Epidermal melanocyte (primary cell): ENCODE measurements around the gene SLC25A33.
"Not testable (repeated sequence)": the region's sequence is repeated elsewhere in the genome, so short reads cannot be mapped to it uniquely, and the experiment has no call there.

Source experiments
- DNase-seq: peaks from one replicate; pipeline ENCODE4 v3.0.0; 2011; ENCODE audit warnings: low spot score; ENCODE audit not compliant: insufficient read length

The SLC25A33 gene

GRCh38 chr1:9539165-9539828, at the start of gene SLC25A33:
Gene SLC25A33 (plus strand): TSS chr1:9539465. CDS start chr1:9539692, 227 bp downstream.
- peak; percentile 91 for DNase-seq

DNA sequence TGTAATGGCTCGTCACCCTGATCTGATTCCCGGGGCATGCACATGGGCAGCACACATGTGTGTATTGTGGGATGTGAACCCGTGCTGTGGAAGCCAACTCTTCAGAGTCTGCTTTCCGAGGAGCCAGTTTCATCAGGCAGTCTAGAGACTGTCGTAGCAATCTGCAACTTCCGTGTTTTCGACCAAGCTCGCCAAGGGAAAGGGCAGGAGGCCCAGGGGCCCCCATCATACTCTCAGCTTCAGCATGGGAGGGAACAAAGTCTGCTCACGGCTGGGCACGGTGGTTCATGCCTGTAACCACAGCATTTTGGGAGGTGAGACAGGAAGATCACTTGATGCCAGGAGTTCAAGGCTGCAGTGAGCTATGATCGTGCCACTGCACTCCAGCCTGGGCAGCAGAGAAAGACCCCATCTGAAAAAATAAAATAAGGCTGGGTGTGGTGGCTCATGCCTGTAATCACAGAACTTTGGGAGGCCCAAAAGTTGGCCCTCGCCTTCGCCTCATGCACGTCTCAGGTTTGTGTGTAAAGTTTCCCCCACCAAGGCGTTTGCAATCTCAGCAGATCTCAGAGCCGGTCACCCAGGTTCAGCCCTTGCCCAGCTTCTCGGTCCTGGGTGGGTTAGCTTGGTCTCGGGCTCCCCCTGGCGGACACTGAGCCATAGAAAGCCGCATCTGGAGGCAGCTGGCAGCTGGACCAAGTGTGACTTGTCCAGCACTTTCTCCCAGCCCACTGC, 48.5 kb upstream of the SLC25A33 start:
- DNase-seq = peak; percentile 69

DNA sequence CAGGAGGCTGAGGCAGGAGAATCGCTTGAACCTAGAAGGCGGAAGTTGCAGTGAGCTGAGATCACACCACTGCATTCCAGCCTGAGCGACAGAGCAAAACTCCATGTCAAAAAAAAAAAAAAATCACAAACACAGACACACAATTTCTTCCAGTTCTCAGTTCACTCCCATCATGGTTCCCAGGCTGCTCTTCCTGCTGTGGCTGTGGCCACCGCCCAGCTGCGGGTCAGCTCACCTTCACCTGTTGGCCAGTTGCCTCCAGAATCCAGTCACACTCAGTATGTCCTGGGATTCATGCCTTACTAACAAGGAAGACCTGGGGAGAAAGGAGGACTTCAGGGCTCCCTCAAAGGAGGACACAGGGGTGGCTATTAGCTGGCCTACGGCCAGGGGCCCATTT, 45.9 kb upstream of the SLC25A33 start:
- no peak for DNase-seq

DNA sequence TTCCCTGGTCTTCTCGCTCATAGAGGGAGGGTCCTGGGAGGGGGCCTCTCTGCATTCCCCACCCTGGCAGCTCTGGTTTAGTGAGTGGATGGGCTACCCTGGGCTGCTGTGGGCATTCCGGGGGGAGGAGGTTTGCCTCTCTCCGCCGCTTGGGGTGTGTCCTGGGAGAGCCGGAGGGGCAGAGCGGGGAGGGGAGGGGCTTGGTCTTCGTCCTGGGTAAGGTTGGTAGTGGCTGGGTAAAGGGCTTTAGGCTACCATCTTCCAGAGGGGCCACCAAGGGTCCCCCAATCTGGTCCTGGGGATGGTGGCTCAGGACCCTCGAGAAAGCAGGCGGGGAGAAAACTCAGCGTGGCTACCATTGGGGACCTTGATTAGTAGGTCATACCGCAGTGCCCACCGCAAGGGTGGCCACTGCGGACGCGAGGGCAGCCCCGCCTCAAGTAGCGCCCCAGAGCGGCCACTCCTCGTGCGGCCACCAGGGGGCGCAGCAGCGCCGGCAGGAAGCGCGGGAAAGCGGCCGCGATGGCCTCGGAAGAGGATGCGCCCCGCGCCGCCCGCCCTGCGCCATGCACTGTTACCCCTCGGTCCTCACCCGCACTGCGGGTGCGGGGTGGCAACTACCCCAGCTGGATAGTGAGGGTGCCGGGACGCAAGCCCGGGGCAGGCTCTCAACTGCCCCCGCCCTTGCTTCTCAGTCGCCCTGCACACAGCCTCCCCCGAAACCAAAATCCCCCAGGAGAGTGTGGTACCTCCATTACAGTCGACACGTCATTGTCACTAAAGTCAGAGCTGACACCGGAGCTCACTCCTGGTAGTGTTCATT, 44.1 kb upstream of the SLC25A33 start:
- peak; percentile 27 for DNase-seq

DNA sequence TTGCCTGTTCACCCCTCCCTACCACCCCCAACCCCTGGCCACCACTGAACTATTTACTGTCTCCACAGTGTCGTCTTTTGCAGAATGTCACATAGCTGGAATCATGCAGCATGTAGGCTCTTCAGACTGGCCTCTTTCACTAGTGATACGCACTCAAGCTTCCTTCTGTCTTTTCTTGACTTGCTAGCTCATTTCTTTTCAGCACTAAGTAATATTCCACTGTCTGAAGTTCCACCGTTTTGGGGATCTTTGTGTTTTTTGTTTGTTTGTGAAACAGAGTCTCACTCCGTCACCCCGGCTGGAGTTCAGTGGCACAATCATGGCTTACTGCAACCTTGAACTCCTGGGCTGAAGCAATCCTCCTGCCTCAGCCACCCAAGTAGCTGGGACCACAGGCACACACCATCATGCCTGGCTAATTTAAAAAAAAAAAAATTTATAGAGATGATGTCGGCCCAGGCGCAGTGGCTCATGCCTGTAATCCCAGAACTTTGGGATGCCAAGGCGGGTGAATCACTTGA, 43.4 kb upstream of the SLC25A33 start:
- DNase-seq = no peak

- no peak for DNase-seq
Measured at GRCh38 chr1:9500756-9501754, 38.2 kb upstream of the SLC25A33 start.

- DNase-seq = no peak
Measured at GRCh38 chr1:9503001-9503675, 36.1 kb upstream of the SLC25A33 start.

- DNase-seq = no peak
Measured at GRCh38 chr1:9505143-9505542, 34.1 kb upstream of the SLC25A33 start.

DNA sequence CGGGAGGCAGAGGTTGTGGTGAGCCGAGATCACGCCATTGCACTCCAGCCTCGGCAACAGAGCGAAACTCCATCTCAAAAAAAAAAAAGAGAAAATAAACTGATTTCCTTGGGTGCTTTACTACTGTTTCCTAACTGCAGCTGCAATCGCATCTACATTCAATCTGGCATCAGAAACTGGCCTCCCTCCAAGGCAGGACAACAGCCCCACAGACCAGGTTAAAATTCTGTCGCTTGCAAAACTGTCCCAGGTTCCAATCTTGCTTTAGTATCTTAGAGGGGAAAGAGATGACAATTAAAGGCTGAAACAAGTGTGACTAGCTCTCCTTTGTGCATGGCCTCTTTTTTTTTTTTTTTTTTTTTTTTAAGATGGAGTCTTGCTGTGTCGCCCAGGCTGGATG, 32.4 kb upstream of the SLC25A33 start:
- no peak for DNase-seq

DNA sequence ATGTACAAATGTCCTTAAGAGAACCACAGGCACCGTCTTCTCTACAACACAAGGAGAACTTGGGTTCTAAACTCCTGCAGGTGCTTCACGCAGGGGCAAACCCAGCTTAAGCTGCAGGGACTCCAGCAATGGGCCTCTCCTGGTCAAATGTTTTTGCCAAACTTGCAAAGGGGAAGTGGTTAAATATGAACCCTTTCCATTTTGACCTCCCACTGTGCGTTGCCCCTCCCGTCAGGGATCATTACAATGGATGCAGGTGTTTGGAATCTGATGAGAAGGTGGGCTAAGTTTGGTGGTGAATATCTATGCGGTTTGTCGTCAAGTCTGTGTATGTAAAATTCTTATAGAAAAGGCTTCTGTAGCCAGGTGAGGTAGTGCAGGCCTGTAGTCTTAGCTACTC, 29.1 kb upstream of the SLC25A33 start:
- no peak for DNase-seq

GRCh38 chr1:9515550-9515949, 23.7 kb upstream of the SLC25A33 start:
- not testable (repeated sequence) for DNase-seq

DNA sequence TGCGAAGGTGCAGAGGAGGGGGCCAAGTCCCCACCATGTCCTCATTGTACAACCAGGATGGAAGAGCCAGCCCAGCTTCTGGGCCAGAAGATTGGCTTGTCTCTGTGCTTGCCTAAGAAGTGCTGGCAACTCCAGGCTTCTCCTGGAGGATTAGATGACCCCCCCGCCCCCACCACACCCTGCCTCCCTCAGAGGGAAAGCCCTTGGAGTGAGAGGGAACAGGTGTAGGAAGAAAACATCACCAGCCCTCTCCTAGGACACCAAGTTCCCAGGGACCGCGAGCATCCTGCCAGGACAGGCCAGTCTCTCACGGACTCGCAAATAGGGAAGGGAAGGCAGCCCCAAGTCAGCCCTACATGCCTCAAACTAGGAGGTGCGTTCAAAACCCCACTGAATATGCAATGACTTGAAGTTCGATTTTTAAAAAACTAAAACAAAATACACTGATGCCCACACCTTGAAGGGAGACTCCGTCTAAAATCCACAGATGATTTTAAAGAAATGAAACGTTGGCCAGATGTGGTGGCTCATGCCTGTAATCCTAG, 20.7 kb upstream of the SLC25A33 start:
- DNase-seq = no peak

DNA sequence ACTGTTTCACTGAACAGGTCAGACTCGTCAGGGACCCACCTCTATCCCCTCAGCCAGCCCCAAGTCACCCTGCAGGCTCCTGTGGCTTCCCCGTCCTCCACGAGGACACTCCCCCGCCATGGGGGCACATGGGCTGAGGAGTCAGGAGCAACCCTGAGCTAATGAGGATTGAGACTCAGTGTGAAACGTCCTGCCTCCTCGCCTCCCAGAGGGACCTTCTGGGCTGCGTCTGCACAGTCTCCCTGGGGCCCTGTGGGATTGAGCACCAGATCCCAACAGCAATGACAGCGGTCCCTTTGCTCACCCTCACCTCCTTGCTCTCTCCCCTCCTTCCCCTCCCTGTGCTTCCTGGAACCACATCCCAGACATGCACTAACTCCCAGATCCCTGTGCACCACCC, 18.9 kb upstream of the SLC25A33 start:
- no peak for DNase-seq

DNA sequence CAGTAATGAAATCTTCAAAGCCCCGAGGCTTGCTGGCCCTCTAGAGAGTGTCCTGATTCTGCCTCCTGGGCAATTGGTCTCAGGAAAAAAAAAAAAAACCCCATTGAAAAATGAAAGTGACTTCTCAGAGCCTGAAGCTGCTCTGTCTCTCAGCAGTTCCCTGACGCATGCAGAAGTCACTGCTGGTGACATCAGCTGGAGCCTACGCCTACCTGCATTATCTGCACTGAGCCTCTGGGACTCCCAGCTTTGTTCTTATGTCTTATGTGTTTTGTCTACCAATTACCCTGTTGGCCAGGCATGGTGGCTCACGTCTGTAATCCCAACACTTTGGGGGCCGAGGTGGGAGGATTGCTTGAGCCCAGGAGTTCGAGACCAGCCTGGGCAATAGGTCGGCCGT, 10.1 kb upstream of the SLC25A33 start:
- DNase-seq = no peak

GRCh38 chr1:9530320-9530719, 8.9 kb upstream of the SLC25A33 start:
- no peak for DNase-seq

DNA sequence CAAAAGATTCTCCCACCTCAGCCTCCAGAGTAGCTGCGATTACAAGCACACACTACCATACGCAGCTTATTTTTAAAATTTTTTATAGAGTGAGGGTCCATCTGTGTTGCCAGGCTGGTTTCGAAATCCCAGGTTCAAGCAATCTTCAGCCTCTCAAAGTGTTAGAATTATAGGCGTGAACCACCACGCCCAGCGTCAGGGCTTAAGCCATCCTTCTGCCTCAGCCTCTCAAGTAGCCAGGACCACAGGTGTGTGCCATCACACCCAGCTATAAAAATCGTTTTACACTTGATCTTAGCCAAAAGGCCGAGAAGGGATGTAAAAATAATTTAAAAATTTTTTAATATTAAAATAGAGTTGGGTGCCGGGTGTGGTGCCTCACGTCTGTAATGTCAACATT, 4.3 kb upstream of the SLC25A33 start:
- DNase-seq = no peak

- no peak for DNase-seq
Measured at GRCh38 chr1:9536301-9536700, 3.0 kb upstream of the SLC25A33 start.

DNA sequence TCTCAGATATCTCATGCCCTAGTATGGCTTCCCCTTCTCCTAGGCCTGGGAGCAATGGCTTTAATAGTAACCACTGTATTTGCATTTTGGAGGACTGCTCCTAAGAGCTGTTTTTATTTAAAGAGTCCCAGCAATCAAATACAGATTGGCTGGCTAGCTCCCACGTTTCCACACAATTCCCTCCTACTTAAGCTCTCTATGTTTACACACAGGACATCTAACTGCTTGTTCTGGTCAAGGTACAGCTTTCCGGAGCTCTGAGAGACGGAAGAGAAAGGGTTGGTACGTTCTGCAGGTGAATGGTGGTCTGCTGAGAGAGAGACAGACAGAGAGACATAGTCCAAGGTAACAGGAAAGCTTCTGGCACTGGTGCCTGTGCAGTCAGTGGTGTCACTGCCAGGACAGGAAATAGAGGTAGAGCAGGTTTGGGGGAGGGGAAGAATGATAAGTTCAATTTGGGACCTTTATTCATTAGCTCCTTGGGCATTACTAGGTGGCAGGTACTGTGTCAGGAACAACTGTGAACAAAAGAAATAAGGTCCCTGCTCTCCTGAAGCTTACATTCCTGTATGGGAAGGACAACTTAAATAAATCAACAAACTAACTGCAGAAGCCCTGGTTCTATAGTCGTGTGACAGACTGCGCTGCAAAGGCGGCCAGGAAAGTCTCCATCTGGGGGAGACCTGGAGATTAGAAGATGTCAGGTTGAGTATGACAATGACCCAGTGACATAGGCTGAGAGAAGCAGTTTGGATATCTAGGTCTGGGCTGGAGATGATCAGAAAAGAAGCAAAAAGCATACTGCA, 1.2 kb upstream of the SLC25A33 start:
- no peak for DNase-seq

DNA sequence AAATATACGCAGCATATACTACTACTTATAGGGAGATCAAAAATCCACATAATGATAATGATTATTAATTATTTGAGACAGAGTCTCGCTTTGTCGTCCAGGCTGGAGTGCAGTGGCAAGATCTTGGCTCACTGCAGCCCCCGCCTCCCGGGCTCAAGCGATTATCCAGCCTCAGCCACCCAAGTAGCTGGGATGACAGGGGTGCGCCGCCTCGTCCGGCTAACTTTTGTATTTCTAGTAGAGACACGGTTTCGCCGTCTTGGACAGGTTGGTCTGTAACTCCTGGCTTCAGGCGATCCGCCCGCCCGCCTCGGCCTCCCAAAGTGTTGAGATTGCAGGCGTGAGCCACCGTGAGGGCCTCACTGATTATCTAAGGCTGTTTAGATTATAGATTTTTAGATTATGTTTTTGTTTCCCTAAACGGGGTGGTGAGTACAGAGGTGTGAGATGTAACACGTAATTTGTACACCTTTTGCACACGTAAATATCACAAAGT, 548 bp upstream of the SLC25A33 start:
- no peak for DNase-seq
